IMR-90 (cell line): ENCODE data around the gene CCDC27. TPM values are rescaled to one million over a fixed set of nuclear protein-coding genes. Genes with fewer than 3 reads are reported as not detected.
A peak's percentile ranks its signal among the peaks of the same experiment; 100 is the strongest.

Source experiments
- ATAC-seq: fragments of 200-7000 bp; cut with Tn5 transposase; 2 replicates; pipeline ENCODE4 v1.9.1; 2020; ENCODE audit warnings: low read depth, mild to moderate bottlenecking, moderate library complexity
- BruUV-seq: library from RNA; stranded (reverse); fragments of 400-500 nt; replicated peaks from 2 replicates; lab custom pipeline; 2021; lab: Mats Ljungman, UMichigan
- CTCF ChIA-PET: fragments of 300-600 bp; formaldehyde crosslinking; extraction: SDS; loops from one replicate; lab custom pipeline; 2021; ENCODE audit warnings: antibody characterized with exemption; lab: Yijun Ruan, JAX
- POLR2A ChIA-PET: fragments of 300-600 bp; sonication (Branson Sonifier 250); formaldehyde crosslinking; loops from one replicate; lab custom pipeline; 2022; ENCODE audit warnings: antibody characterized with exemption; ENCODE audit not compliant: unreplicated experiment; lab: Charles Lee
- DNase-seq: peaks from one replicate; pipeline ENCODE4 v3.0.0; 2013
- H2AFZ ChIP-seq: replicated peaks from 2 replicates; pipeline ENCODE3; 2013; ENCODE audit warnings: low read length, mild to moderate bottlenecking; ENCODE audit not compliant: poor library complexity
- H2AK5ac ChIP-seq: 2 replicates; pipeline ENCODE4 v1.6.1; 2013; ENCODE audit warnings: low read depth, low read length, inconsistent platforms
- H2AK9ac ChIP-seq: replicated peaks from 2 replicates; pipeline ENCODE3; 2013; ENCODE audit warnings: mild to moderate bottlenecking, low read depth, low read length, moderate library complexity; ENCODE audit not compliant: poor library complexity
- H2BK120ac ChIP-seq: 2 replicates; pipeline ENCODE4 v1.6.1; 2013; ENCODE audit warnings: low read depth, low read length, inconsistent platforms
- H2BK15ac ChIP-seq: 3 replicates; pipeline ENCODE4 v1.6.1; 2013; ENCODE audit warnings: low read depth, low read length, inconsistent platforms
- H2BK20ac ChIP-seq: 2 replicates; pipeline ENCODE4 v1.6.1; 2013; ENCODE audit warnings: low read depth, mild to moderate bottlenecking, inconsistent platforms, low read length, moderate library complexity
- H2BK5ac ChIP-seq: 2 replicates; pipeline ENCODE4 v1.6.1; 2013; ENCODE audit warnings: mild to moderate bottlenecking, low read depth, low read length, inconsistent platforms; ENCODE audit not compliant: poor library complexity, severe bottlenecking
- H3K14ac ChIP-seq: replicated peaks from 2 replicates; pipeline ENCODE4 v1.6.1; 2013; ENCODE audit warnings: low read depth, low read length, inconsistent platforms
- H3K18ac ChIP-seq: 2 replicates; pipeline ENCODE4 v1.6.1; 2013; ENCODE audit warnings: low read depth, low read length, control low read depth
- H3K23ac ChIP-seq: 2 replicates; pipeline ENCODE4 v1.6.1; 2013; ENCODE audit warnings: low read depth, low read length, inconsistent platforms
- H3K27ac ChIP-seq: 2 replicates; pipeline ENCODE4 v1.5.1; 2013; ENCODE audit warnings: mild to moderate bottlenecking, control low read depth, low read length; ENCODE audit not compliant: insufficient read depth
- H3K27me3 ChIP-seq: 2 replicates; pipeline ENCODE4 v1.6.1; 2013; ENCODE audit warnings: low read length; ENCODE audit not compliant: control insufficient read depth, insufficient read depth
- H3K36me3 ChIP-seq: 2 replicates; pipeline ENCODE4 v1.6.1; 2013; ENCODE audit warnings: low read length, mixed read lengths; ENCODE audit not compliant: control insufficient read depth, insufficient read depth
- H3K4ac ChIP-seq: 2 replicates; pipeline ENCODE4 v1.6.1; 2013; ENCODE audit warnings: low read depth, low read length, inconsistent platforms
- H3K4me1 ChIP-seq: 2 replicates; pipeline ENCODE4 v1.6.1; 2013; ENCODE audit warnings: low read length, mixed read lengths; ENCODE audit not compliant: control insufficient read depth, insufficient read depth
- H3K4me2 ChIP-seq: 2 replicates; pipeline ENCODE4 v1.6.1; 2013; ENCODE audit warnings: low read depth, mild to moderate bottlenecking, control low read depth, low read length, moderate library complexity
- H3K4me3 ChIP-seq: 2 replicates; pipeline ENCODE4 v1.5.1; 2013; ENCODE audit warnings: low read depth, mild to moderate bottlenecking, control low read depth, low read length, moderate library complexity; ENCODE audit not compliant: insufficient read depth
- H3K56ac ChIP-seq: 2 replicates; pipeline ENCODE4 v1.6.1; 2013; ENCODE audit warnings: low read length, inconsistent platforms; ENCODE audit not compliant: insufficient read depth; ENCODE audit errors: extremely low read depth
- H3K79me1 ChIP-seq, 2 experiments: 2 replicates each; pipeline ENCODE4 v1.6.1; 2013; ENCODE audit warnings: low read length in 2 of 2, inconsistent platforms in 1 of 2, low read depth in 1 of 2
- H3K9ac ChIP-seq: 2 replicates; pipeline ENCODE4 v1.6.1; 2013; ENCODE audit warnings: low read depth, low read length, control low read depth
- H3K9me1 ChIP-seq: 2 replicates; pipeline ENCODE4 v1.6.1; 2013; ENCODE audit warnings: low read length, inconsistent platforms; ENCODE audit not compliant: insufficient read depth
- H3K9me3 ChIP-seq: 2 replicates; pipeline ENCODE4 v1.6.1; 2013; ENCODE audit warnings: low read length; ENCODE audit not compliant: control insufficient read depth, insufficient read depth
- H4K20me1 ChIP-seq: 2 replicates; pipeline ENCODE4 v1.6.1; 2013; ENCODE audit warnings: low read length, inconsistent platforms; ENCODE audit not compliant: insufficient read depth
- H4K5ac ChIP-seq: 2 replicates; pipeline ENCODE4 v1.6.1; 2013; ENCODE audit warnings: mild to moderate bottlenecking, low read depth, low read length, control low read depth
- H4K8ac ChIP-seq, 2 experiments: 2 replicates each; pipeline ENCODE4 v1.6.1; 2013; ENCODE audit warnings: low read depth in 2 of 2, low read length in 2 of 2, control low read depth in 1 of 2, inconsistent platforms in 1 of 2
- H4K91ac ChIP-seq: 2 replicates; pipeline ENCODE4 v1.6.1; 2013; ENCODE audit warnings: low read depth, low read length, inconsistent platforms; ENCODE audit not compliant: insufficient read depth
- BHLHE40 ChIP-seq: fragments of 150-350 bp; IDR thresholded peaks from 2 replicates; pipeline ENCODE4 v1.6.1; 2016; ENCODE audit warnings: mild to moderate bottlenecking, low read depth, low read length
- CHD1 ChIP-seq: IDR thresholded peaks from 2 replicates; pipeline ENCODE4 v1.6.1; 2012; ENCODE audit warnings: low read depth, low read length, improper control_type of control experiment
- FOS ChIP-seq: fragments of 150-350 bp; IDR thresholded peaks from 2 replicates; pipeline ENCODE4 v1.6.1; 2016; ENCODE audit warnings: low read depth, low read length
- MAFK ChIP-seq: IDR thresholded peaks from 2 replicates; pipeline ENCODE4 v1.6.1; 2012; ENCODE audit warnings: low read depth, low read length, improper control_type of control experiment
- MAZ ChIP-seq: IDR thresholded peaks from 2 replicates; pipeline ENCODE4 v1.6.1; 2012; ENCODE audit warnings: low read depth, mild to moderate bottlenecking, low read length, improper control_type of control experiment, moderate library complexity, borderline replicate concordance
- MXI1 ChIP-seq: IDR thresholded peaks from 2 replicates; pipeline ENCODE4 v1.6.1; 2012; ENCODE audit warnings: low read depth, mild to moderate bottlenecking, low read length, moderate library complexity, borderline replicate concordance
- NFE2L2 ChIP-seq: fragments of 150-350 bp; IDR thresholded peaks from 2 replicates; pipeline ENCODE4 v1.6.1; 2016; ENCODE audit warnings: low read depth, mild to moderate bottlenecking, low read length
- POLR2A ChIP-seq: IDR thresholded peaks from 2 replicates; pipeline ENCODE4 v1.6.1; 2012; ENCODE audit warnings: mild to moderate bottlenecking, low read depth, low read length
- SMC3 ChIP-seq: fragments of 150-350 bp; IDR thresholded peaks from 2 replicates; pipeline ENCODE4 v1.6.1; 2016; ENCODE audit warnings: low read depth, mild to moderate bottlenecking, antibody characterized with exemption, low read length, moderate library complexity
- WGBS, 2 experiments: methylation state at CpG; one replicate each; pipeline versions ENCODE4 v1.1.5 to v1.1.7; 2013; ENCODE audit warnings: missing lambda C conversion rate in 2 of 2; ENCODE audit not compliant: insufficient read length in 1 of 2; ENCODE audit errors: extremely low coverage in 2 of 2; 5-methylcytosine and 5-hydroxymethylcytosine counted together
- dilution Hi-C: fragments of 300-500 bp; cut with HindIII; formaldehyde crosslinking; loops from one replicate; pipeline ENCODE4 v1.14.3; 2018; ENCODE audit warnings: low sequenced_read_pairs; ENCODE audit not compliant: unreplicated experiment
- in situ Hi-C: fragments of 300-500 bp; cut with MboI; formaldehyde crosslinking; loops from 3 replicates; pipeline ENCODE4 v1.14.3; 2019; ENCODE audit warnings: low sequenced_read_pairs, inconsistent platforms, mixed read lengths
- intact Hi-C: fragments of 100-400 bp; cut with micrococcal nuclease; formaldehyde crosslinking; loops from 2 replicates; pipeline ENCODE4 v1.10.0; 2022
- polyA plus RNA-seq, 3 experiments: library from polyadenylated mRNA; depleted of rRNA; stranded (reverse); fragments of >200 nt; gene quantifications; 2 replicates each; pipeline ENCODE4 v1.2.3, GENCODE V29; 2012; ENCODE audit warnings: low replicate concordance in 1 of 3
- total RNA-seq: library from RNA; depleted of rRNA; stranded (reverse); fragments of >200 nt; gene quantifications from 2 replicates; pipeline ENCODE4 v1.2.3, GENCODE V29; 2012
- TF ChIP-seq, protein P1 (sequence below): fragments of 150-350 bp; IDR thresholded peaks from 2 replicates; pipeline ENCODE4 v1.6.1; 2017; ENCODE audit warnings: mild to moderate bottlenecking, antibody characterized with exemption, low read length, low read depth
- TF ChIP-seq, protein P2 (sequence below): fragments of 150-350 bp; IDR thresholded peaks from 2 replicates; pipeline ENCODE4 v1.6.1; 2016; ENCODE audit warnings: low read depth, mild to moderate bottlenecking, low read length, moderate library complexity, borderline replicate concordance
- TF ChIP-seq, protein P3 (sequence below): conservative IDR thresholded peaks from 2 replicates; pipeline ENCODE4 v1.5.1; 2012; ENCODE audit warnings: mild to moderate bottlenecking, low read depth, low read length, improper control_type of control experiment

The CCDC27 gene
- total and polyA plus RNA-seq, 2 of the 4 experiments (the other 2 are of a cell fraction): not detected

DNA sequence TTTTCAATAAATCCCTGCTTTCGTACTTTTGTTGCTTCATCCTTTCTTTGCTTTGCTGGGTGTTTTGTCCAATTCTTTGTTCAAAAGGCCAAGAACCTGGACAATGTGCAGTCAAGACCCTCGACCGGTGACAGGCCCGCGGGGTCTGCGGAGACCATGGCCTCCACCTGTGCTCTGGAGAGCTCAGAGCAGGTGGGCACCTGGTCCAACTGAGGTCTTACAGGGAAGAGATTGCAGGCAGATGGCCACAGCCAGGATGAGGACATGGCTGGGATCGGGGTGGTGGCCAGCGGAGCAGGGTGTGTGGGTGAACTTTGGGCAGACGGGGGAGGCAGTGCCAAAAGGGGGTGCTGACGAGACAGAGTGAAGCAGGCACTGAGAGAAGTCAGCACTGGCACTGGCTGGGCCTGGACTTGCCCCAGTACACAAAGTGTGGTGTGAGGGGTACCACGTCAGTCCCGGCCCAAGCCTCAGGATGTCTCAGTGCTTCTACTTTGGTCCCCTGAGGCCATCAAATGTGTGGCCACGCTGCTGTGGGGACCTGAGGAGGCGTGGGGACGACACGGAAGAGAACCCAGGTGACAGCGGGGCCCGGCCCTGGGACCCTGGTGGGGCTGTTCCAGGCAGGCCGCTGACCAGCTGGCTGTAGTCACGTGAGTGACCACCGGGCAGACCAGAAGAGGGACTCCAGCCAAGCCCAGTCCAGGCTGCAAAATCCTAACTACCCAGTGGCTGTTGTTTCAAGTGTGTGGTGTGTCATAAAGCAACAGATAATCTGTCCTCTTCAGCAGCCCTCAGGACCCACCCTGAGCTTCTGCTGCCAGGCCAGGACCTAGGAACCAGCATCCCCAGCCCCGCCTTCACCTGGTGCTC lies 10.4 kb upstream of the CCDC27 start:
- no peak overlapping the region for H3K14ac ChIP-seq
- H2BK15ac ChIP-seq: no peak overlapping the region
- H2AFZ ChIP-seq: no peak overlapping the region
- H3K4me3 ChIP-seq: no peak overlapping the region
- no peak overlapping the region for H3K4me2 ChIP-seq
- in situ Hi-C loops: no loop called here
- H3K27ac ChIP-seq: no peak overlapping the region
- H3K79me1 ChIP-seq: peaks cover 11 to 24% of the 10 kb centered on the region in 2 experiments; a peak in 3 of 4 replicates
- no peak overlapping the region for H3K18ac ChIP-seq
- H3K56ac ChIP-seq: no peak overlapping the region
- H4K20me1 ChIP-seq: no peaks in the 10 kb centered on the region; the same call in 1 of the 2 replicates
- no peaks in the 10 kb centered on the region for H3K9me3 ChIP-seq
- no peak overlapping the region for H3K23ac ChIP-seq
- no peak overlapping the region for H2BK20ac ChIP-seq
- no peak overlapping the region for H4K91ac ChIP-seq
- intact Hi-C loops: no loop called here
- no peak overlapping the region for H2AK5ac ChIP-seq
- dilution Hi-C loops: no loop called here
- H3K36me3 ChIP-seq: peaks cover 43% of the 10 kb centered on the region
- H2BK5ac ChIP-seq: no peak overlapping the region
- peak overlapping the region; percentile 5 for H2AK9ac ChIP-seq
- DNase-seq (no peak), ATAC-seq (no peak)
- H3K4me1 ChIP-seq: peaks cover 6% of the 10 kb centered on the region; the same call in 1 of the 2 replicates
- BruUV-seq: no TSS peak
- no peak for TF ChIP-seq SMC3
- TF ChIP-seq NFE2L2: no peak
- TF ChIP-seq FOS: no peak
- TF ChIP-seq, protein P1, sequence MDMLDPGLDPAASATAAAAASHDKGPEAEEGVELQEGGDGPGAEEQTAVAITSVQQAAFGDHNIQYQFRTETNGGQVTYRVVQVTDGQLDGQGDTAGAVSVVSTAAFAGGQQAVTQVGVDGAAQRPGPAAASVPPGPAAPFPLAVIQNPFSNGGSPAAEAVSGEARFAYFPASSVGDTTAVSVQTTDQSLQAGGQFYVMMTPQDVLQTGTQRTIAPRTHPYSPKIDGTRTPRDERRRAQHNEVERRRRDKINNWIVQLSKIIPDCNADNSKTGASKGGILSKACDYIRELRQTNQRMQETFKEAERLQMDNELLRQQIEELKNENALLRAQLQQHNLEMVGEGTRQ: no peak
- no peak for TF ChIP-seq POLR2A
- TF ChIP-seq, protein P2, sequence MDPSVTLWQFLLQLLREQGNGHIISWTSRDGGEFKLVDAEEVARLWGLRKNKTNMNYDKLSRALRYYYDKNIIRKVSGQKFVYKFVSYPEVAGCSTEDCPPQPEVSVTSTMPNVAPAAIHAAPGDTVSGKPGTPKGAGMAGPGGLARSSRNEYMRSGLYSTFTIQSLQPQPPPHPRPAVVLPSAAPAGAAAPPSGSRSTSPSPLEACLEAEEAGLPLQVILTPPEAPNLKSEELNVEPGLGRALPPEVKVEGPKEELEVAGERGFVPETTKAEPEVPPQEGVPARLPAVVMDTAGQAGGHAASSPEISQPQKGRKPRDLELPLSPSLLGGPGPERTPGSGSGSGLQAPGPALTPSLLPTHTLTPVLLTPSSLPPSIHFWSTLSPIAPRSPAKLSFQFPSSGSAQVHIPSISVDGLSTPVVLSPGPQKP: no peak
- TF ChIP-seq MXI1: no peak
- TF ChIP-seq MAFK: no peak
- TF ChIP-seq, protein P3, sequence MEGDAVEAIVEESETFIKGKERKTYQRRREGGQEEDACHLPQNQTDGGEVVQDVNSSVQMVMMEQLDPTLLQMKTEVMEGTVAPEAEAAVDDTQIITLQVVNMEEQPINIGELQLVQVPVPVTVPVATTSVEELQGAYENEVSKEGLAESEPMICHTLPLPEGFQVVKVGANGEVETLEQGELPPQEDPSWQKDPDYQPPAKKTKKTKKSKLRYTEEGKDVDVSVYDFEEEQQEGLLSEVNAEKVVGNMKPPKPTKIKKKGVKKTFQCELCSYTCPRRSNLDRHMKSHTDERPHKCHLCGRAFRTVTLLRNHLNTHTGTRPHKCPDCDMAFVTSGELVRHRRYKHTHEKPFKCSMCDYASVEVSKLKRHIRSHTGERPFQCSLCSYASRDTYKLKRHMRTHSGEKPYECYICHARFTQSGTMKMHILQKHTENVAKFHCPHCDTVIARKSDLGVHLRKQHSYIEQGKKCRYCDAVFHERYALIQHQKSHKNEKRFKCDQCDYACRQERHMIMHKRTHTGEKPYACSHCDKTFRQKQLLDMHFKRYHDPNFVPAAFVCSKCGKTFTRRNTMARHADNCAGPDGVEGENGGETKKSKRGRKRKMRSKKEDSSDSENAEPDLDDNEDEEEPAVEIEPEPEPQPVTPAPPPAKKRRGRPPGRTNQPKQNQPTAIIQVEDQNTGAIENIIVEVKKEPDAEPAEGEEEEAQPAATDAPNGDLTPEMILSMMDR: no peak
- TF ChIP-seq BHLHE40: no peak
- TF ChIP-seq CHD1: no peak
- TF ChIP-seq MAZ: no peak
- H4K5ac ChIP-seq: no peak overlapping the region
- H4K8ac ChIP-seq: no peak overlapping the region
- WGBS, 2 experiments: 95% methylated on average over 13 of the region's 22 CpGs; no CpG with 5 or more reads in 1 of the 2 experiments
- ChIA-PET CTCF (no interaction called here), POLR2A (no interaction called here)
- H3K9me1 ChIP-seq: 0 out of 2 replicates have a peak, but pooled peaks cover 6% of the 10 kb centered on the region
- H3K9ac ChIP-seq: no peak overlapping the region
- H3K27me3 ChIP-seq: no peaks in the 10 kb centered on the region
- no peak overlapping the region for H3K4ac ChIP-seq
- H2BK120ac ChIP-seq: no peak overlapping the region
